ENCODE data around the gene REV3L.
"Not testable (repeated sequence)": the region's sequence is repeated elsewhere in the genome, so short reads cannot be mapped to it uniquely, and the experiment has no call there.

Gene REV3L

DNA sequence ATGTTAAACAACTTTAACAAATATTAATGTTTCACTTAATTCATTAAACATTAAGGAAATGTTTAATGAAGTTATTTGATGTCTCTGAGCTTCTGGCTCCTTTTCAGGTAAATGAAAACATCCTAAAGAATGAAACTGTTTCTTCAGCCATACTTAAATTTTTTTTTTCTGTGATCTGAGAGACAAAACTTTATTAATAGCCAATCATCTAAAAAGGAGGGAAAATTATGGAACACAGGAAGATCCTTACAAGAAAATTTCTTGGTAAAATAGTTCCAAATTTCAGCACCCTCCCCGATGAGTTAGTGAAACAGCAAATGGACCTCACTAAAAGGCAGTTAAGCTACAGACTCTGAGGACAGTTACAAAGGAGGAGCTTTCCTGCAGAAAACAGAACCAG, 185.2 kb downstream of the REV3L start:
- no peak for DNase-seq (ENCODE audit: low spot score)

DNA sequence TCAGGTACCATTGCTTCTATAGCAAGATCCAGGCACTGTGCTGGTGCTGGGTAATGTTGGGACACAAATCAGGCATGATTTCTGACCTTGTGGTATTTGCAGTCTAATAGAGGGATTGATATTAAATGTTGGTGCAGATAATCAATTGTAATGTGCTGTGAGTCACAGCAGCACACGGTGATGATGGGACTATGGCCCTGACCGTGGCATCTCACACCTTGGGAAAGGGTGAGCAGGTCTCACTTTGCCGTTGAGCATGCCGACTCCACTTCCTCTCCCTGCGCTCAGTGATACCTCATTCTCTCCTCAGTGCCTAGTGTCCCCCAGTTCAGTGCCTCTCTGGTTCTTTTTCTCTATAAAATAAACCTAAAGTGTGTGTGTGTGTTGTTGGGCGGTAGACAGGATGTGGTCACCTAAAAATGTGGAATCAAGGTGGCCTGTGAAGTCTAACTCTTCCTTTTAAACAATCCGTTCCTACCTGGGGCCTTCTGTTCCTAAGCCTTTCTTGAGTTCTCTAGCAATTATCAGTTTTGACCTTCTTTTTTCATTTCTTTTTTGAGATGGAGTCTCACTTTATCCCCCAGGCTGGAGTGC, 188.5 kb downstream of the REV3L start:
- no peak for DNase-seq (ENCODE audit: low spot score)

DNA sequence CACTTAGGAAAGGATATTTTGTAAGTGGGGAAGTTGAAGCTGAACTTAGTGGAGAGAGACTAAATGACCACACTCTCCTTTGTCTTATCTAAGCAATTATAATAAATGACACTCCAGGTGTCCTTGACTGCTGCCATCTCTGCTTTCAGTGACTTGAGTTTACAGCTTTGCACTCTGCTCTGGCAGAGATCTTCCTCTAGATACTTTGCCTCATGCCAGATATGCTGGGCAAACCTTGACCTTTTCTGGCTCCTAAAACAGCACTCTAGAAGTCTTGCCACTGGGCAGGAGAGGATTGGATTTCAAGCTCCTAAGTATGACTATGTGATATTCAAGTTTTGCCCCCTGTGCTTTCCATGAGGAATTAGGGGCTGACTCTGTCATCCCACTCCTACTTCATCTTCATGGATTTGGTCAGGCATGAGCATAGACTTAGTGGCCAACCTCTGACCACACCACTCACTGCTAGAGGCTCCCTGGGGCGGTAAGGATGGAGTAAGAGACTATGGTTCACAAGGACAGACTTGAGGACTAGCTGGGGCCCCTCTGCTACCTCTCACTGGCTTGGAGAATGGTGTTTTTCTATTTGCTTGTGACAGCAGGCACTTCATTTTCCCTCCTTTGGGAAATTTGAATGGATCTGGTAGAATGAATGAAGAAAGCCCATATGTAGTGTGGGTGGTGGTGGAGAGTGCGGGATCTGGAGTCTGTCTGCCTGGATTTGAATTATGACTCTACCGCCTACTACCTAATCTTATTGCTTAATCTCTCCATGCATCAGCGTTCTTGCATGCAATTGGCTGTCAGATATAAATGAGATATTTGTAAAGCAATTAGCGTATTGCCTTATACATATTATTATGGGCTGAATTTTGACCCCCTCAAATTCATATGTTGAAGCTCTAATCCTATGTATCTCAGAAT, 191.4 kb downstream of the REV3L start:
- DNase-seq (ENCODE audit: low spot score) = no peak

DNA sequence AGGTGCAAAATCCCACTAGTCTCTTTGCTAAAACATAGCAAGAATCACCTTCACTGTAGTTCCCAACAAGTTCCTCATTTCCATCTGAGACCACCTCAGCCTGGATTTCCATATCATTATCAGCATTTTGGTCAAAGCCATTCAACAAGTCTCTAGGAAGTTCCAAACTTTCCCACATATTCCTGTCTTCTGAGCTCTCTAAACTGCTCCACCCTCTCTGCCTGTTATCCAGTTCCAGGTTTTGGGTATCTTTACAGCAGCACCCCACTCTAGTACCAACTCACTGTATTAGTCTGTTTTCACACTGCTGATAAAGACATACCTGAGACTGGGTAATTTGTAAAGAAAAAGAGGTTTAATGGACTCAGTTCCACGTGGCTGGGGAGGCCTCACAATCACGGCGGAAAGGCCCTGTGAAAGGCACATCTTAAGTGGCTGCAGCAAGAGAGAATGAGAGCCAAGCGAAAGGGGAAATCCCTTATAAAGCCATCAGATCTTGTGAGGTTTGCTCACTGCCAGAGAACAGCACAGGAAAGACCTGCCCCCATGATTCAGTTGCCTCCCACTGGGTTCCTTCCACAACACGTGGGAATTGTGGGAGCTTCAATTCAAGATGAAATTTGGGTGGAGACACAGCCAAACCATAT, 192.2 kb downstream of the REV3L start:
- DNase-seq (ENCODE audit: low spot score) = not testable (repeated sequence)

DNA sequence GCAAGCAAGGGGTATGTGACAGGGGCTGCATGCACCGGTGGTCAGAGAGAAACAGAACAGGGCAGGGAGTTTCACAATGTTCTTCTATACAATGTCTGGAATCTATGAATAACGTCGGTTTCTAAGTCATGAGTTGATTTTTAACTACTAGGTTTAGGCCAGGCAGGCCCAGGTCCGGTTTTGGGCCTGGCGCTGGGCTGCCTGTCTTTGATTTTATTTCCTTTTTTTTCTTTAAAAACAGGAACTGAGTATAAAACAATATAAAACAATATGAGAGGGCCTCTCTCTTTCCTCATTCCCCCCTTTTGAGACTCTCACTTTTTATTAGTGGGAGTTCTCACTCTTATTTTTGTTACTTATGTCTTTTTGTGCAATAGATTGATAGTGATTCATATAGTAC, 198.7 kb downstream of the REV3L start:
- not testable (repeated sequence) for DNase-seq (ENCODE audit: low spot score)

DNA sequence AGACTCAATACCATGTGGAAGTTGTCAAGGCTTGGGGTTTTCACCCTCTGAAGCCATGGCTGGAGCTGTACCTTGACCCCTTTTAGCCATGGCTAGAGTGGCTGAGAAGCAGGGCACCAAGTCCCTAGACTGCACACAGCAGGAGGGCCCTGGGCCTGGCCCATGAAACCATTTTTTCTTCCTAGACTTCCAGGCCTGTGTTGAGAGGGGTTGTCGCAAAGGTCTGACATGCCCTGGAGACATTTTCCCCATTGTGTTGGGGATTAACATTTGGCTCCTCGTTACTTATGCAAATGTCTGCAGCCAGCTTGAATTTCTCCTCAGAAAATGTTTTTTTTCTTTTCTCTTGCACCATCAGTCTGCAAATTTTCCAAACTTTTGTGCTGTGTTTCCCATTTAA, 199.3 kb downstream of the REV3L start:
- no peak for DNase-seq (ENCODE audit: low spot score)

DNA sequence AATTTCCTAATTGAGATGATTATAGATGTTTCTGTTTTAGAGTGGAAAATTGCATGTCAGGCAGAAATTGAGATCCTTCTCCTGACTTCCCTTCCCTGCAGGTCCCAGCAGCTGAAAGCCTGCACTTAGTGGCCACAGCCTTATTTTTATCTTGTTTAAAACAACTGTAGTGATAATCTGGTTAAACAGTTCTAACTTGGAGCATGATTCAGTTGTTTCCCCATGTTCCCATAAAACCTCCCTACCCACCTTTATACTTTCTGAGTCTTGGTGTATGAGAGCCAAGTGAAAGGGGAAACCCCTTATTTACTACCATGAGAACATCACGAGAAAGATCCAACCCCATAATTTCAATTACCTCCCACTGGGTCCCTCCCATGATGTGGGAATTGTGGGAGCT, 200.5 kb downstream of the REV3L start:
- DNase-seq (ENCODE audit: low spot score) = no peak

DNA sequence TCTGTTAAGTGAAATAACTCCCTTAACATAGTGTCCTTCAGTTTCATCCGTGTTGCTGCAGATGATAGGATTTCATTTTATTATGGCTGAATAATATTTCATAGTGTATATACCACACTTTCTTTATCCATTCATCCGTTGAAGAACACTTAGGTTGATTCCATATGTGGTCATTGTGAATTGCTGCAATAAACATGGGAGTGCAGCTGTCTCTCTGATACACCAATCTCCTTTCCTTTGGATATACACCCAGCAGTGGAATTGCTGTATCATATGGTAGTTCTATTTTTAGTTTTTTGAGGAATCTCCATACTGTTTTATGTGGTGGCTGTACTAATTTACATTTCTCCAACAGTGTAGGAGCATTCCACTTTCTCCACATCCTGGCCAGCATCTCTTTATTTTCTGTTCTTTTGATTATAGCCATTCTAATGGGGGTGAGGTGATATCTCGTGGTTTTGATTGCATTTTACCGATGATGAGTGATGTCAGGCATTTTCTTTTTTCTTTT, 202.5 kb downstream of the REV3L start:
- no peak for DNase-seq (ENCODE audit: low spot score)

DNA sequence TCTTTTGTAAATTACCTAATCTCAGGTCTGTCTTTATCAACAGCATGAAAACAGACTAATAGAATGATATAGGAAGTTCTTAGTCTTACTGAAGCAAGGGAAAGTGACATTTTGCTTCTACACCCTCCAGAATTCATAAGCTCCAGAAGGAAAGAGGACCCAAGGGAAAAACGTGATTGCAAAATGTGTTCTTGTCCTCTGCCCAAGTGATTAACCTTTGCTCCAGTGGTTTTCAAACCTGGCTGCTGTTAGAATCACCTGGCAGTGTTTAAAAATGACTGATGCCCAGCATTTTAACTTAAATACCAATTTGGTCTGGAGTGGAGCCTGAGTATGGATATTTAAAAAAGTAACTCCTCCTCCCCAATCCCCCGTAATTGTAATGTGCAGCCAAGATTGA, 204.3 kb downstream of the REV3L start:
- DNase-seq (ENCODE audit: low spot score) = no peak

DNA sequence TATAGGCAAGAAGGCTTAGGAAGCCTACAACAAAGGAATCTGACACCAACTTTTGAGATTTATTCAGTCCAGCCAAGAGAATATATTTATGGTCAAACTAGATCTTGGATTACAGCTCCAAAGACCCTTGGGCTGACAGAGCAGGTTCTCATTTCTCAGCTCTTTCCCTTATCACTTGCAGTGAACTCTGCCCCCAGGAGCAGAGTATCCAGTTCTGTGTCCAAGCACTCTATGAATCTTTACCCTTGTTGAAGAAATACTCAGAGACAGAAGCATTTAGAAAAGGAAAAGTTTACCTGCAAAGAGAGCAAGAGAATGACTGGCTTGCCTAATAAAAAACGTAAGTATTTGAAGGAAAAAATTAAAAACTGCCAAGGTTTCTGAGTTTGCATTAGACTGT, 205.2 kb downstream of the REV3L start:
- DNase-seq (ENCODE audit: low spot score) = no peak

DNA sequence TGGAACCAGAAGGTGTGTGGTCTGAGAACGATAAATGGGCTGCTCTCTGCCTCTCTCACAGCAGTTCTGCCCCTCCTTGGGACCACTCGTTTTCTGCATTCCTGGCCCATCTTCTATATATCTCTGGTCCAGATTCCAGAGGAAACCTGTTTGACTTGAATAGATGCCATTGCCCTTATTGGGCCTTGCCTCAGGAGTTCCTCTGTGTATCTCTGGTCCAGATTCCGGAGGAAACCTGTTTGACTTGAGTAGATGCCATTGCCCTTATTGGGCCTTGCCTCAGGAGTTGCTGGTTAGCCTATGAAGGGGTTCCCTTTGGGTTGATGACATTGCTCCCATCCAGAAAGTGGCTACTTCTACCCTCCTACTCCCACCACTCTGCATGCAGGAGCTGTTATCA, 206.3 kb downstream of the REV3L start:
- DNase-seq (ENCODE audit: low spot score) = no peak

DNA sequence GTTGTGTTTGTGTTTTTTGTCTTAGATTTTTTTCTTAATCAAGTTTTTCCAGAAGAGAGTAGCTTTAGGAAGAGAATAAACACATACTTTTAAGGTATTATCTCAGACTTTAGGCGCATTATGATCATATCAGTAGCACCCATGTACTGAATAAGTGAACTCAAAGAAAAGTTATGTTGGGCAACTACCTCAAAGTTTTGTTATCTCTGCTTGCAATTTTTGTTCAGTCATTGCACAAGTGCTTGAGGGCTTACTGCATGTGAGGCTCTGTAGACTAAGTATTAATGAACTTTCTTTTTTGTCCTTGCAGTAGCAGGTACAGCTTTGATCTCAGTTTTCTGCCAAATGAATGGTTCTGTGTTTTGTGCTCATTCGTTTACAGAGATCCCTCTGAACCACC, 206.7 kb downstream of the REV3L start:
- DNase-seq (ENCODE audit: low spot score) = no peak

DNA sequence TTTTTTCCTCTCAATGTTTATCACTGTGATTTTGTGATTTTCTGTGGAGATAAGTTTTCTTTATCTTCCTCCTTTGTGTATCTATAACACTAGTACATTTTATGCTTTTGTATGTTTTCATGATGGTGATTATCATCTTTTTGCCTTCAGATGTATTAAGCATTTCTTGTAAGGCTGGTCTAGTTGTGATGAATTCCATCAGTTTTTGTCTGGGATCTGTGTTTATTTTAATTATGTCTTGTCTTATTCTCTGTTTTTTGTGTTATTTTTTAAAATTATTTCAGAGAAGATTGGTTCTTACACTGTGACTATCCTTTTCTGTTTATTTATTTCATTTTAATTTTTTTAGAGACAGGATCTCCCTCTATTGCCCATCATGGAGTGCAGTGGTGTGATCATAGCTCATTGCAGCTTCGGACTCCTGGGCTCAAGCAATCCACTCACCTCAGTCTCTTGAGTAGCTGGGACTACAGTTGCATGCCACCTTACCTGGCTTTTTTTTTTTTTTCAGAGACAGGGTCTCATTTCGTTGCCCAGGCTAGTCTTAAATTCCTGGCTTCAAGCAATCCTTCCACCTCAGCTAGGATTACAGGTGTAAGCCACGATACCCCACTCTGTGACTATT, 208.3 kb downstream of the REV3L start:
- DNase-seq (ENCODE audit: low spot score) = no peak

DNA sequence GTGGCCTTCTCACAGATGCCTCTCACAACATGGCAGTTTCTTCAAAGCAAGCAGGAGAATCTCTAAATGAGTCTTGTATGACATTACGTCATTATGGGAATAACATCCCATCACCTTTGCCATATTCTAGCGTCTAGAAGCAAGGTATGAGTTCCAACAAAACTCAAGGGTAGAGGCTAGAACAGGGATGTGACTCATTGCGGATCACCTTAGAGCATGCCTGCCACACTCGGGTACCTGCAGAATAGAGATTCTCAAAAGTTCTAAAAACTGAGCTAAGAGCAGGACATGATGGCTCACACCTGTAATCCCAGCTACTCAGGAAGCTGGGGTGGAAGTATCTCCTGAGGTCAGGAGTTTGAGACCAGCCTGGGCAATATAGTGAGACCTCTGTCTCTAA, 212.9 kb downstream of the REV3L start:
- no peak for DNase-seq (ENCODE audit: low spot score)

DNA sequence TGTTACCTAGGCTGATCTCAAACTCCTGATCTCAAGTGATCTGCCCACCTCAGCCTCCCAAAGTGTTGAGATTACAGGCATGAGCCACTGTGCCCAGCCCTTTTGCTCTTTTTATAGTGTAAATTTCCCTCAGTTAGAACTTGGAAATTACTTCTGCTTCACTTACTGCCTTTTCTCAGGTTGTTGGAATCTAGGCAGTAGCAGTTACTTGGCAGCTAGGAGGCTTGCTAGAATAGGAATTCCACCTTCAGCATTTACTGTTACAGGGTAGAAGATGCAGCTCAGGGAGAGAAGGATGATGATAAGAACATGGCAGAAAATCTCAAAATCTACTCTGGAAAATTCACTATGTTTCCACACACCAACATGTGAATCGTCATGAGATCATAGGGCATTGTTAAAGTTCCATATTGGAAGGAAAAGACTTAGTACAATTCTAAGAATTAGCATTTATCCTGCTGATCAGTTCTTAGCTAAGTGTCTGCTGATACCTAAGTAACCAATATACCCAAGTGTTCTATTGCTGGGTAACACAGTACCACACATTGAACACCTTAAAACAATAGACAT, 213.5 kb downstream of the REV3L start:
- no peak for DNase-seq (ENCODE audit: low spot score)

DNA sequence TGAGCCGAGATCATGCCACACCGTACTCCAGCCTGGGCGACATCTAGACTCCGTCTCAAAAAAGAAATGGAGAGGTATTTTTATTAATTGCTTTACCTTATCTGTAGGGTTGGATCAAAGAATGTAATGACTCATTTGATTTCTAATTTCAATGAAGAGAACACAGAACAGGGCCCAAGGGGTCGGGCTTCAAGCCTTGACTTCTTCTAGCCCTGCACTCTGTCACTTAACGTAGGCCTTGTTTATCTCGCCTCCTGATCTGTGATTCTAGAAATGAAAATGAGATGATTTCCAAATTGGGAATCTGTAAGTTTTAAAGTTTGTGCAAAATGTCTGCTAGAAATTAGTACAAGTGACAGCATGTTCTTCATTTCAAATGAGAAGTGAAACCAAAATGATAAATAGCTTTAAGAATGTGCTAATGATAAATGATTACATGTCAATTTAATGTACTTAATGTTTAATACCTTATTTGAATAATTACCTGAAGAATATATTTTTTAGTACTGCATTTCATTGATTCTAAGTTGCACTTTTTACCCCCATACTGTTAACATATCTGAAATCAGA, 215.2 kb downstream of the REV3L start:
- no peak for DNase-seq (ENCODE audit: low spot score)

DNA sequence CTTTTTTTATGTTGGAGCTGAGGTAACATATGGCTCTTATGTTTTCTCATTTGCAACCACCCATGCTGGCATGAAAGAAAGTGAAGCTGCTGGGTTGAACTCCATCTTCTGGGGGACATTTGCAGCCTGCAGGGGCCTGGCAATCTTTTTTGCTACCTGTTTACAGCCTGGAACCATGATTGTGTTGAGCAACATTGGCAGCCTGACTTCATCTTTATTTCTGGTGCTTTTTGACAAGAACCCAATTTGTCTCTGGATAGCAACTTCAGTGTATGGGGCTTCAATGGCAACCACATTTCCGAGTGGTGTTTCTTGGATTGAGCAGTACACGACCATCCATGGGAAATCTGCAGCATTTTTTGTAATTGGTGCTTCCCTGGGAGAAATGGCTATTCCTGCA, 216.7 kb downstream of the REV3L start:
- DNase-seq (ENCODE audit: low spot score) = no peak

DNA sequence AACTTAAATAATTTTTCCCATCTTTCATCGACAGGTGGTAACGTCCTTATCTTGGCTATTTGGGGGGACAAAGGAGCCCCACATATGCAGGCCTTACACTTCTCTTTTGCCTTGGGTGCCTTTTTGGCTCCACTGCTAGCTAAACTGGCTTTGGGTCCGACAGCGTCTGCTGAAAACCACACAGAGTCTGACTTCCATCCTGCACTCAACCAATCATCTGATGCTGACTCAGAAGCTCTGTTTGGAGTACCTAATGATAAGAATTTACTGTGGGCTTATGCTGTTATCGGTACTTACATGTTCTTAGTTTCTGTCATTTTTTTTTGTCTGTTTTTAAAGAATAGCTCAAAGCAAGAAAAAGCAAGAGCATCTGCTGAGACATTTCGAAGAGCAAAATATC, 217.2 kb downstream of the REV3L start:
- DNase-seq (ENCODE audit: low spot score) = no peak

DNA sequence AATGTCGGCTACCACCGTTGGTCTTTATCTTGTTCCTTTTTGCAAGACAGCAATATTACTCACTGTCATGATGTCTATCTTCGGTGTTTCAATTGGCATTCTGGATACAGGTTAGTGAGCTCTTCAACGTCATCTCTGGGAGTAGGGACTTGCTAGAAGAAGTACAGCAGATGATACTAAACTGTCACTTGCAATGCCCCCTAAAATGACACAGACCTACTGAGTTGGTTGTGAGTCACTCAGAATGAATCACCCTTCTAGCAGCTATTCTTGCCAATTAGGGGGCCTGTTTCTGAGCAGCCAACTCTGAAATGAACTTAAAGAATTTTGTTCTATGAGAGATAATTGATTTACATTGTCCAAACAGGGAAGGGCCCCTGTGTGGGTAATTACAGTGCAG, 219.2 kb downstream of the REV3L start:
- DNase-seq (ENCODE audit: low spot score) = no peak

DNA sequence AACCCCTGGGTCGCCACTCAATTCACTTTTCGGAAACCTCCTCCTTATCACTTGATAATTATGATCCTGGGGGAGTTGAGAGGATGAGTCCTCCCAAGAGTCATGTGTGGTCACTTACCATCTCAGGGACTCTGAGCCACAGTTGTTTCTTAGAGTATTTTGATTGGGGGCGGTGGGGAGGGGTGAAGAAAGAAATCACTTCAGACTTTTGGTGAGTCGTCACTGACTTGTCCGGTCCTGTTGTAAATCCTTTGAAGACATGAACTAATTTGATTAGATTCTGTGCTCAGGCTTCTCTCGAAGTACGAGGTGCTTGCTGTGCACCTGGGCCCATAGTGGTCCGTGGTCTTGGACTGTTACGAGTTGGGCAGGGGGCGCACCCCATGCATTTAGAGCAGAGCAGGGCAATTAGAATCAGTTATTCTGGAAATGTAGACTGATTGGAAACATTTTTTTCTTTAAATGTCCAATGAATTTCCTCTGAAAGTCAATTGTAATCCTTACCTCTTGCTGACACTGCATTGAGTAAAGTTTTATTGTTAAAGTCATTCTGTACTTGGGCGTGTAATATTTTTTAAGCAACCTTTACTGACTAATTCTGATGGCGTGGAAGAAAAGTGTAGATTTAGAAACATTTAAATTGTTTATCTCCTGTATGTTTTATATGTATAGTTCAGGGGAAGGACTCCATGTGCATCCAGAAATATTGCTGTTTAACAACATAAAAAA, 222.3 kb downstream of the REV3L start:
- DNase-seq (ENCODE audit: low spot score) = no peak
